Hepatocyte (in vitro differentiated cells): ENCODE measurements around the gene SEMA5B.

Source experiments
- CTCF ChIP-seq: fragments of 200-600 bp; sonication (generic); IDR thresholded peaks from 2 replicates; pipeline ENCODE4 v1.5.1; 2016; ENCODE audit warnings: antibody characterized with exemption, mild to moderate bottlenecking; ENCODE audit not compliant: poor library complexity
- EZH2phosphoT487 ChIP-seq: fragments of 200-600 bp; sonication (generic); IDR thresholded peaks from one replicate; pipeline ENCODE4 v1.6.1; 2018; ENCODE audit warnings: antibody characterized with exemption, mild to moderate bottlenecking, low read depth, moderate library complexity; ENCODE audit not compliant: unreplicated experiment, severe bottlenecking

- TF ChIP-seq CTCF: no peak
- TF ChIP-seq EZH2phosphoT487: no peak
Measured at GRCh38 chr3:123075359-123075758, 47.8 kb upstream of the SEMA5B start.
